SK-N-SH treated with all-trans-retinoic acid at 6 μM for 48 hours (cell line): ENCODE measurements around the gene RFX7.

Experiments
- ARNTL ChIP-seq: fragments of 450-650 bp; formaldehyde crosslinking; IDR thresholded peaks from 2 replicates; pipeline ENCODE4 v1.5.0; 2020; ENCODE audit warnings: low read depth, mild to moderate bottlenecking, moderate library complexity, borderline replicate concordance
- BACH2 ChIP-seq: fragments of 250-450 bp; sonication (Bioruptor Pico); IDR thresholded peaks from 2 replicates; pipeline ENCODE4 v1.9.0; 2021; ENCODE audit warnings: mild to moderate bottlenecking, borderline replicate concordance
- CSDC2 ChIP-seq: fragments of 250-450 bp; sonication (Bioruptor Pico); IDR thresholded peaks from 2 replicates; pipeline ENCODE4 v1.5.0; 2020; ENCODE audit warnings: mild to moderate bottlenecking, moderate library complexity
- ESRRG ChIP-seq: fragments of 250-450 bp; sonication (Bioruptor Pico); IDR thresholded peaks from 2 replicates; pipeline ENCODE4 v1.6.1; 2021; ENCODE audit warnings: mild to moderate bottlenecking
- GLIS3 ChIP-seq: fragments of 250-450 bp; sonication (Bioruptor Pico); IDR thresholded peaks from 2 replicates; pipeline ENCODE4 v1.5.0; 2020; ENCODE audit warnings: mild to moderate bottlenecking, moderate library complexity
- OSR1 ChIP-seq: fragments of 250-450 bp; sonication (Bioruptor Pico); IDR thresholded peaks from 2 replicates; pipeline ENCODE4 v1.8.0; 2022; ENCODE audit warnings: moderate library complexity, mild to moderate bottlenecking, inconsistent platforms
- SNAI2 ChIP-seq: fragments of 250-450 bp; sonication (Bioruptor Pico); IDR thresholded peaks from 2 replicates; pipeline ENCODE4 v1.5.0; 2020; ENCODE audit warnings: mild to moderate bottlenecking, moderate library complexity
- TCF4 ChIP-seq: fragments of 250-450 bp; sonication (Bioruptor Pico); IDR thresholded peaks from 2 replicates; pipeline ENCODE4 v1.8.0; 2021; ENCODE audit warnings: mild to moderate bottlenecking, moderate library complexity, borderline replicate concordance
- TOX ChIP-seq: fragments of 250-450 bp; sonication (Bioruptor Pico); IDR thresholded peaks from 2 replicates; pipeline ENCODE4 v1.8.0; 2021; ENCODE audit warnings: mild to moderate bottlenecking, moderate library complexity, borderline replicate concordance
- ZC3H10 ChIP-seq: fragments of 250-450 bp; sonication (Bioruptor Pico); IDR thresholded peaks from 2 replicates; pipeline ENCODE4 v1.5.1; 2021; ENCODE audit warnings: mild to moderate bottlenecking, moderate library complexity
- ZFP3 ChIP-seq: fragments of 250-450 bp; sonication (Bioruptor Pico); IDR thresholded peaks from 2 replicates; pipeline ENCODE4 v1.5.0; 2020; ENCODE audit warnings: mild to moderate bottlenecking, moderate library complexity
- ZNF70 ChIP-seq: fragments of 450-650 bp; formaldehyde crosslinking; IDR thresholded peaks from 2 replicates; pipeline ENCODE4 v1.5.0; 2020; ENCODE audit warnings: mild to moderate bottlenecking, moderate library complexity
- TF ChIP-seq, protein P1 (sequence below): fragments of 250-450 bp; sonication (Bioruptor Pico); IDR thresholded peaks from 2 replicates; pipeline ENCODE4 v1.8.0; 2020; ENCODE audit warnings: mild to moderate bottlenecking, moderate library complexity, borderline replicate concordance
- TF ChIP-seq, protein P2 (sequence below): fragments of 250-450 bp; sonication (Bioruptor Pico); IDR thresholded peaks from 2 replicates; pipeline ENCODE4 v1.5.1; 2020; ENCODE audit warnings: low read depth, mild to moderate bottlenecking, moderate library complexity

DNA sequence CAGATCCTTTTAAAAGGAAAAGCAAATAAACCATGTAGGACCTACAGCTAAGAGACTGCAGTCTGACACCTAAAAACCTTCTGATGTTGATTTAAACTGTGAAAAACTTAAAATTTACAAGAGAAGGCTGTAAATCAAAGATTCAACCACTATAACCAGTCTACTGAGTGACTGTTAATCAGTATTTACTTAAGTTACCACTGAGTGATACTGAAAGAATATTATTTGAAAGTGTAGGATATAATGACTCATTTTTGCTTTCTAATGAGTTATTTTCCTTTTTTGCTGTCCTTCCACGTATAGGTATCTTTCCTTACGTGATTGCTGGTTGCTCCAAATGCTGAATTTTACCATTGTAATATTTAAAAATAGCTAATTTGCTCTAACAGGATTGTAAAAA is 44.6 kb downstream of the RFX7 start:
- TF ChIP-seq ZFP3 (CRISPR knock-in tag) (no peak), OSR1 (CRISPR knock-in tag) (no peak), SNAI2 (no peak), ESRRG (no peak), ARNTL (no peak), TOX (no peak), BACH2 (CRISPR knock-in tag) (no peak), ZC3H10 (CRISPR knock-in tag) (no peak), TCF4 (CRISPR knock-in tag) (no peak), ZNF70 (CRISPR knock-in tag) (no peak), CSDC2 (CRISPR knock-in tag) (no peak), GLIS3 (CRISPR knock-in tag) (no peak)
- TF ChIP-seq, protein P1, sequence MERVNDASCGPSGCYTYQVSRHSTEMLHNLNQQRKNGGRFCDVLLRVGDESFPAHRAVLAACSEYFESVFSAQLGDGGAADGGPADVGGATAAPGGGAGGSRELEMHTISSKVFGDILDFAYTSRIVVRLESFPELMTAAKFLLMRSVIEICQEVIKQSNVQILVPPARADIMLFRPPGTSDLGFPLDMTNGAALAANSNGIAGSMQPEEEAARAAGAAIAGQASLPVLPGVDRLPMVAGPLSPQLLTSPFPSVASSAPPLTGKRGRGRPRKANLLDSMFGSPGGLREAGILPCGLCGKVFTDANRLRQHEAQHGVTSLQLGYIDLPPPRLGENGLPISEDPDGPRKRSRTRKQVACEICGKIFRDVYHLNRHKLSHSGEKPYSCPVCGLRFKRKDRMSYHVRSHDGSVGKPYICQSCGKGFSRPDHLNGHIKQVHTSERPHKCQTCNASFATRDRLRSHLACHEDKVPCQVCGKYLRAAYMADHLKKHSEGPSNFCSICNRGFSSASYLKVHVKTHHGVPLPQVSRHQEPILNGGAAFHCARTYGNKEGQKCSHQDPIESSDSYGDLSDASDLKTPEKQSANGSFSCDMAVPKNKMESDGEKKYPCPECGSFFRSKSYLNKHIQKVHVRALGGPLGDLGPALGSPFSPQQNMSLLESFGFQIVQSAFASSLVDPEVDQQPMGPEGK (CRISPR knock-in tag), result no peak
- TF ChIP-seq, protein P2, sequence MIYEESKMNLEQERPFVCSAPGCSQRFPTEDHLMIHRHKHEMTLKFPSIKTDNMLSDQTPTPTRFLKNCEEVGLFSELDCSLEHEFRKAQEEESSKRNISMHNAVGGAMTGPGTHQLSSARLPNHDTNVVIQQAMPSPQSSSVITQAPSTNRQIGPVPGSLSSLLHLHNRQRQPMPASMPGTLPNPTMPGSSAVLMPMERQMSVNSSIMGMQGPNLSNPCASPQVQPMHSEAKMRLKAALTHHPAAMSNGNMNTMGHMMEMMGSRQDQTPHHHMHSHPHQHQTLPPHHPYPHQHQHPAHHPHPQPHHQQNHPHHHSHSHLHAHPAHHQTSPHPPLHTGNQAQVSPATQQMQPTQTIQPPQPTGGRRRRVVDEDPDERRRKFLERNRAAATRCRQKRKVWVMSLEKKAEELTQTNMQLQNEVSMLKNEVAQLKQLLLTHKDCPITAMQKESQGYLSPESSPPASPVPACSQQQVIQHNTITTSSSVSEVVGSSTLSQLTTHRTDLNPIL (CRISPR knock-in tag), result no peak
